T-helper 1 cell treated with Interleukin-12 subunit alpha and Interleukin-12 subunit beta and Interleukin-4 antibody, amounts not matched to agents 30 μg/mL and 1 μg/mL, for 36 hours (primary cell): ENCODE measurements around the gene ANXA1.
"Not testable (repeated sequence)": the region's sequence is repeated elsewhere in the genome, so short reads cannot be mapped to it uniquely, and the experiment has no call there.

ENCODE experiments used
- H3K27ac Mint-ChIP-seq: one replicate; pipeline ENCODE4 v1.8.0; 2021; ENCODE audit warnings: mild to moderate bottlenecking, mixed read lengths
- H3K27me3 Mint-ChIP-seq: one replicate; pipeline ENCODE4 v1.8.0; 2021; ENCODE audit warnings: low read depth, mixed read lengths
- H3K36me3 Mint-ChIP-seq: one replicate; pipeline ENCODE4 v1.8.0; 2021; ENCODE audit warnings: low read depth, mixed read lengths
- H3K4me1 Mint-ChIP-seq: one replicate; pipeline ENCODE4 v1.8.0; 2021; ENCODE audit warnings: low read depth, mixed read lengths
- H3K4me3 Mint-ChIP-seq: one replicate; pipeline ENCODE4 v1.8.0; 2021; ENCODE audit warnings: mild to moderate bottlenecking, moderate library complexity, mixed read lengths
- H3K9me3 Mint-ChIP-seq: one replicate; pipeline ENCODE4 v1.8.0; 2021; ENCODE audit warnings: mixed read lengths

Gene ANXA1

GRCh38 chr9:73151653-73152542, at the start of gene ANXA1:
TSS of gene ANXA1 (plus strand) at chr9:73151865. CDS start at chr9:73158536, 6,671 bp downstream.
- H3K27me3 Mint-ChIP-seq = no peaks in the 10 kb centered on the region
- H3K9me3 Mint-ChIP-seq = no peaks in the 10 kb centered on the region
- H3K4me1 Mint-ChIP-seq = peaks cover 70% of the 10 kb centered on the region
- H3K36me3 Mint-ChIP-seq = peaks cover 14% of the 10 kb centered on the region
- H3K4me3 Mint-ChIP-seq = peak within 1 kb of the TSS; percentile 94
- H3K27ac Mint-ChIP-seq = peak within 1 kb of the TSS; percentile 91

GRCh38 chr9:73104342-73104741, 47.3 kb upstream of the ANXA1 start:
- no peaks in the 10 kb centered on the region for H3K9me3 Mint-ChIP-seq
- peaks cover 2% of the 10 kb centered on the region for H3K4me1 Mint-ChIP-seq
- H3K27ac Mint-ChIP-seq = no peak overlapping the region
- peaks cover 9% of the 10 kb centered on the region for H3K27me3 Mint-ChIP-seq
- H3K4me3 Mint-ChIP-seq = no peak overlapping the region
- H3K36me3 Mint-ChIP-seq = no peaks in the 10 kb centered on the region

GRCh38 chr9:73104921-73105320, 46.7 kb upstream of the ANXA1 start:
- H3K27me3 Mint-ChIP-seq = peaks cover 9% of the 10 kb centered on the region
- peaks cover 2% of the 10 kb centered on the region for H3K4me1 Mint-ChIP-seq
- no peak overlapping the region for H3K27ac Mint-ChIP-seq

GRCh38 chr9:73107489-73108069, 44.1 kb upstream of the ANXA1 start:
- H3K27ac Mint-ChIP-seq, H3K27me3 Mint-ChIP-seq, H3K4me1 Mint-ChIP-seq, H3K9me3 Mint-ChIP-seq, H3K4me3 Mint-ChIP-seq, H3K36me3 Mint-ChIP-seq: not testable (repeated sequence)

More at GRCh38 chr9:73104921-73105320, 46.7 kb upstream of the ANXA1 start:
- no peak overlapping the region for H3K4me3 Mint-ChIP-seq
- no peaks in the 10 kb centered on the region for H3K9me3 Mint-ChIP-seq
- H3K36me3 Mint-ChIP-seq = no peaks in the 10 kb centered on the region

- Mint-ChIP-seq H3K4me3 (no peak overlapping the region), H3K27me3 (peaks cover 4% of the 10 kb centered on the region), H3K4me1 (peaks cover 24% of the 10 kb centered on the region), H3K27ac (no peak overlapping the region), H3K9me3 (no peaks in the 10 kb centered on the region), H3K36me3 (no peaks in the 10 kb centered on the region)
These were observed 37.6 kb upstream of the ANXA1 start for GRCh38 chr9:73114058-73114457.

- H3K4me1 Mint-ChIP-seq = peaks cover 24% of the 10 kb centered on the region
- H3K36me3 Mint-ChIP-seq = no peaks in the 10 kb centered on the region
- peaks cover 4% of the 10 kb centered on the region for H3K27me3 Mint-ChIP-seq
- no peak overlapping the region for H3K4me3 Mint-ChIP-seq
- H3K9me3 Mint-ChIP-seq = no peaks in the 10 kb centered on the region
- H3K27ac Mint-ChIP-seq = no peak overlapping the region
These were observed 36.7 kb upstream of the ANXA1 start for GRCh38 chr9:73114958-73115357.

GRCh38 chr9:73116031-73116430, 35.6 kb upstream of the ANXA1 start:
- H3K4me3 Mint-ChIP-seq = no peak overlapping the region
- no peaks in the 10 kb centered on the region for H3K9me3 Mint-ChIP-seq
- peaks cover 4% of the 10 kb centered on the region for H3K27me3 Mint-ChIP-seq
- no peaks in the 10 kb centered on the region for H3K36me3 Mint-ChIP-seq
- no peak overlapping the region for H3K27ac Mint-ChIP-seq
- H3K4me1 Mint-ChIP-seq = peaks cover 24% of the 10 kb centered on the region

GRCh38 chr9:73116880-73117279, 34.8 kb upstream of the ANXA1 start:
- no peaks in the 10 kb centered on the region for H3K9me3 Mint-ChIP-seq
- H3K4me1 Mint-ChIP-seq = peaks cover 24% of the 10 kb centered on the region
- no peaks in the 10 kb centered on the region for H3K36me3 Mint-ChIP-seq
- no peak overlapping the region for H3K4me3 Mint-ChIP-seq
- no peak overlapping the region for H3K27ac Mint-ChIP-seq
- peaks cover 4% of the 10 kb centered on the region for H3K27me3 Mint-ChIP-seq

GRCh38 chr9:73118286-73118685, 33.4 kb upstream of the ANXA1 start:
- Mint-ChIP-seq H3K9me3 (no peaks in the 10 kb centered on the region), H3K4me1 (peaks cover 24% of the 10 kb centered on the region), H3K4me3 (no peak overlapping the region), H3K27me3 (peaks cover 4% of the 10 kb centered on the region), H3K36me3 (no peaks in the 10 kb centered on the region), H3K27ac (no peak overlapping the region)

- peaks cover 20% of the 10 kb centered on the region for H3K4me1 Mint-ChIP-seq
- H3K9me3 Mint-ChIP-seq = no peaks in the 10 kb centered on the region
- no peak overlapping the region for H3K27ac Mint-ChIP-seq
- no peak overlapping the region for H3K4me3 Mint-ChIP-seq
- no peaks in the 10 kb centered on the region for H3K27me3 Mint-ChIP-seq
- H3K36me3 Mint-ChIP-seq = no peaks in the 10 kb centered on the region
These were observed 32.6 kb upstream of the ANXA1 start for GRCh38 chr9:73118898-73119554.

- Mint-ChIP-seq H3K4me3 (no peak overlapping the region), H3K27ac (no peak overlapping the region), H3K36me3 (no peaks in the 10 kb centered on the region), H3K27me3 (no peaks in the 10 kb centered on the region), H3K9me3 (no peaks in the 10 kb centered on the region), H3K4me1 (peaks cover 7% of the 10 kb centered on the region)
These were observed 30.2 kb upstream of the ANXA1 start for GRCh38 chr9:73121375-73121935.

GRCh38 chr9:73125651-73126050, 26.0 kb upstream of the ANXA1 start:
- no peaks in the 10 kb centered on the region for H3K9me3 Mint-ChIP-seq
- H3K4me3 Mint-ChIP-seq = no peak overlapping the region
- H3K4me1 Mint-ChIP-seq = peaks cover 12% of the 10 kb centered on the region
- no peaks in the 10 kb centered on the region for H3K36me3 Mint-ChIP-seq
- H3K27me3 Mint-ChIP-seq = no peaks in the 10 kb centered on the region
- H3K27ac Mint-ChIP-seq = no peak overlapping the region

- Mint-ChIP-seq H3K4me1 (peaks cover 23% of the 10 kb centered on the region), H3K36me3 (no peaks in the 10 kb centered on the region), H3K27ac (no peak overlapping the region), H3K27me3 (no peaks in the 10 kb centered on the region), H3K9me3 (no peaks in the 10 kb centered on the region), H3K4me3 (no peak overlapping the region)
These were observed 21.6 kb upstream of the ANXA1 start for GRCh38 chr9:73129941-73130685.

- Mint-ChIP-seq H3K9me3 (no peaks in the 10 kb centered on the region), H3K4me3 (peak overlapping the region; percentile 76), H3K27me3 (no peaks in the 10 kb centered on the region), H3K4me1 (peaks cover 28% of the 10 kb centered on the region), H3K36me3 (no peaks in the 10 kb centered on the region), H3K27ac (peak overlapping the region; percentile 91)
These were observed 20.2 kb upstream of the ANXA1 start for GRCh38 chr9:73131461-73131860.
